Vagina (tissue), 2 donors: Measurements from ENCODE around the gene NABP1.

Source experiments
- CTCF ChIP-seq, 3 experiments: fragments of 450-650 bp in 2 of 3; fragments of 200-600 bp in 1 of 3; sonication (generic) in 1 of 3; IDR thresholded peaks; one replicate each; pipeline ENCODE4 v1.5.1; 2017 to 2019; ENCODE audit warnings: antibody characterized with exemption in 3 of 3, mild to moderate bottlenecking in 2 of 3, moderate library complexity in 2 of 3
- POLR2AphosphoS5 ChIP-seq, 2 donors: sonication (generic); formaldehyde crosslinking; IDR thresholded peaks; one replicate each; pipeline ENCODE4 v1.9.0; 2017; ENCODE audit warnings: antibody characterized with exemption in 2 of 2, mild to moderate bottlenecking in 2 of 2, low read depth in 1 of 2; ENCODE audit not compliant: insufficient read depth in 1 of 2

DNA sequence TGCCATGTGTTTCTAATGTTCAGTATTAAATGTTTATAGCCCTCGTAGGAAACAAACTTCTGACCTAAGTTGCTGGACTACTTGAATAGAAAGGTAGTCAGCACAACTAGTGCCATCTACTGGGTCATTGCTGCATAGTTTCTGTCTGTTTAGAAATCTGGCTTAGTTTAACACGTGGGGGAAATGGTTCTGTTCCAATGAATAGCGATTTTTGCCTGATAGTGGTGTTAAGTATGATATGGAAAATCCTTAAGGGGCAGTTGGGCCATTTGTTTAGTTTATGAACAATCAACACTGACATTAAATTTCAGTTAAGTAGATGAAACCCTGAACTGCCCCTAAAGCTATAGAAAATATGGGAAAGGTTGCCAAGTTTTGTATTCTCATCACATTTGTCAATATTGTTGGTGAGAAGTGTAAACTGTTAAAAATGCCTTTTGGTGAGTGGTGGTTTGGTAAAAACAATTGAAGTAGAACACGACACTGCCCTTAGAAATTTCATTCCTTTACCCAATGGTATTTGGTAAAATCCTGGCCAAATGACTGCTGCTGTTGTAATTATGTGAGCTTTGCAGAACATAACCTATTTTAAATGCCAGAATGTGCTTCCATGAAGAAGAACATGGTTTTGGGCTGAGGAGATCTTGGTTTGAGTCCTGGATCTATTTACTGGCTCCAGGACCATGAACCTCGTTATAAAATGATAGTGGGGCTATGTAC is 13.2 kb downstream of the NABP1 start:
- peak; percentile 41 to 75 (median 74) for TF ChIP-seq CTCF (IDR thresholded peaks at IDR 0.05)
- peak in 1 of 2 donors; percentile 63 for TF ChIP-seq POLR2AphosphoS5 (IDR thresholded peaks at IDR 0.05; ENCODE audit: insufficient read depth in 1 of 2, low read depth in 1 of 2)
